Measurements from ENCODE around the gene CIDEC. TPM values are rescaled to one million over a fixed set of nuclear protein-coding genes. Genes with fewer than 3 reads are reported as not detected.

CIDEC gene
- total and polyA plus RNA-seq, 2 of the 8 experiments (the other 6 are each of a cell fraction or from before 2014, with no cell fraction given) = not detected

DNA sequence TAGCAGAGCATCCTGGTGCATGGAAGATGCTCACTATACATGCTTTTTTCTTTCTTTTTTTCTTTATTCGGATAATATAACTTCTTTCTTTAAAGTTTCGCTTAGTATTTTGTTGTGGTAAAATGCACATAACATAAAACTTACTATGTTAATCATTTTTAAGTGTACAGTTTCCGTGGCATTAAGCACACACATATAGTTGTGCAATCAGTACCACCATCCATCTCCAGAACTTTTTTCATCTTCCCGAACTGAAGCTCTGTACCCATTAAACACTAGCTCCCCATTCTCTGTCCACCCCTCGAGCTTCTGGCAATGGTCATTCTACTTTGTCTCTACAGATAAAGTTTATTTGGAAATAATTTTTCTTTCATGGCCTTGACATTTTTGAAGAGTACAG, 9.4 kb upstream of the CIDEC start:
- H3K36me3 ChIP-seq (ENCODE audit: control insufficient read depth in 2 of 4, insufficient read depth in 4 of 4, low read length in 3 of 4) = peaks cover 8 to 16% (median 13%) of the 10 kb centered on the region in 4 experiments; a peak in 7 of 8 replicates
- no peak for FAIRE-seq
- no peak overlapping the region for H3K9ac ChIP-seq (replicated peaks in 1 of 4; ENCODE audit: extremely low read depth in 1 of 4, low read depth in 3 of 4, low read length in 3 of 4)
- 77% methylated on average over 5 of the region's 5 CpGs; no CpG with 5 or more reads in 1 of the 2 experiments for WGBS, 2 experiments (ENCODE audit: extremely low coverage in 1 of 2, insufficient coverage in 1 of 2, insufficient read length in 1 of 2, insufficient replicate concordance in 2 of 2, low coverage in 1 of 2, low lambda C conversion rate in 2 of 2, missing lambda C conversion rate in 1 of 2)
- POLR2A ChIA-PET (ENCODE audit: partially characterized antibody) = interaction anchor here (1.0 to 1.8 kb wide), 5 partner anchors 13 to 80 kb away, joined by 3 to 6 read pairs (median 4); partner anchors contain the start of gene IL17RE
- H3K4me3 ChIP-seq (ENCODE audit: extremely low read depth in 1 of 4, insufficient read depth in 2 of 4, low read depth in 3 of 4, low read length in 4 of 4) = no peak overlapping the region
- no peak overlapping the region for H3K14ac ChIP-seq (ENCODE audit: insufficient read length)
- H3K23me2 ChIP-seq (ENCODE audit: low read depth, low read length) = 0 out of 2 replicates have a peak, but pooled peaks cover 2% of the 10 kb centered on the region
- no peak overlapping the region for H3K27ac ChIP-seq (ENCODE audit: low read depth, low read length)
- no peak overlapping the region for H4K91ac ChIP-seq (replicated peaks; ENCODE audit: insufficient read length, low read length)
- peaks cover 0 to 19% of the 10 kb centered on the region in 2 experiments; a peak in 2 of 4 replicates for H3K79me2 ChIP-seq (ENCODE audit: control insufficient read depth in 1 of 2, insufficient read depth in 2 of 2, low read length in 2 of 2)
- no peak overlapping the region for H2AFZ ChIP-seq (ENCODE audit: low read length)
- no peak overlapping the region for H2BK12ac ChIP-seq (ENCODE audit: low read depth, low read length)
- H3K9me3 ChIP-seq (ENCODE audit: insufficient read depth in 2 of 2, low read depth in 1 of 2, low read length in 1 of 2) = no peaks in the 10 kb centered on the region
- H3K56ac ChIP-seq (replicated peaks; ENCODE audit: insufficient read length, low read depth, low read length) = no peak overlapping the region
- H2BK20ac ChIP-seq (ENCODE audit: low read length) = no peak overlapping the region
- H3K4ac ChIP-seq (replicated peaks; ENCODE audit: insufficient read length, low read depth, low read length) = no peak overlapping the region
- H3K27me3 ChIP-seq (replicated peaks in 1 of 4; ENCODE audit: control insufficient read depth in 3 of 4, extremely low read depth in 1 of 4, insufficient read depth in 3 of 4, low read length in 3 of 4) = no peaks in the 10 kb centered on the region
- H2BK5ac ChIP-seq (ENCODE audit: low read depth, low read length) = no peak overlapping the region
- peaks cover 0 to 2% (median 0%) of the 10 kb centered on the region in 4 experiments; a peak in 1 of 7 replicates for H3K4me1 ChIP-seq (replicated peaks in 1 of 4; ENCODE audit: control insufficient read depth in 3 of 4, insufficient read depth in 4 of 4, low read length in 3 of 4)
- DNase-seq (ENCODE audit: low read depth in 1 of 2, low spot score in 2 of 2) = no peak
- CTCF ChIA-PET (ENCODE audit: partially characterized antibody) = interaction anchor here (0.9 to 2.1 kb wide), 3 partner anchors 13 to 57 kb away, joined by 3 to 10 read pairs (median 3); no protein-coding TSS in a partner anchor
- no peak overlapping the region for H2BK120ac ChIP-seq (replicated peaks; ENCODE audit: low read depth, low read length)
- H3K4me2 ChIP-seq (ENCODE audit: insufficient read depth in 1 of 2, low read depth in 2 of 2, low read length in 2 of 2) = peak overlapping the region in 1 of 2 experiments; percentile 49; a peak in 1 of 4 replicates
- H2AK5ac ChIP-seq (ENCODE audit: low read depth, low read length) = no peak overlapping the region
- no peak overlapping the region for H3K18ac ChIP-seq (ENCODE audit: extremely low read depth, low read length)
- no peak overlapping the region for H2BK15ac ChIP-seq (ENCODE audit: low read length)
- H4K20me1 ChIP-seq (replicated peaks in 1 of 2; ENCODE audit: control insufficient read depth in 1 of 2, insufficient read depth in 2 of 2, low read length in 2 of 2) = peaks cover 1 to 4% of the 10 kb centered on the region in 2 experiments
- H3K23ac ChIP-seq (ENCODE audit: insufficient read length) = no peak overlapping the region
- no peak overlapping the region for H4K5ac ChIP-seq (ENCODE audit: insufficient read length, low read depth, low read length)
- no peaks in the 10 kb centered on the region for H3K79me1 ChIP-seq (ENCODE audit: low read depth, low read length)
- H4K8ac ChIP-seq (ENCODE audit: extremely low read depth, insufficient read depth, low read length) = no peak overlapping the region
- TF ChIP-seq CBX5 (IDR thresholded peaks at IDR 0.05; ENCODE audit: low read depth, low read length) (no peak), EZH2 (IDR thresholded peaks at IDR 0.05; ENCODE audit: low read depth, low read length, severe bottlenecking) (no peak), SIRT6 (IDR thresholded peaks at IDR 0.05; ENCODE audit: low read length) (no peak), SUZ12 (IDR thresholded peaks at IDR 0.05; ENCODE audit: low read length) (no peak), TAF1 (IDR thresholded peaks at IDR 0.05; ENCODE audit: low read depth, low read length) (no peak), CHD1 (IDR thresholded peaks at IDR 0.05; ENCODE audit: low read depth, low read length) (no peak), ZNF274 (IDR thresholded peaks at IDR 0.05; ENCODE audit: borderline replicate concordance, extremely low read depth, low read length) (no peak), BRCA1 (IDR thresholded peaks at IDR 0.05; ENCODE audit: low read depth, low read length) (no peak), POLR2A (IDR thresholded peaks at IDR 0.05; ENCODE audit: control extremely low read depth in 1 of 2, low read depth in 2 of 2, low read length in 2 of 2) (no peak), ASH2L (IDR thresholded peaks at IDR 0.05; ENCODE audit: low read length) (no peak), FOSL1 (IDR thresholded peaks at IDR 0.05; ENCODE audit: insufficient read depth, low read depth, low read length) (no peak), GTF2F1 (IDR thresholded peaks at IDR 0.05; ENCODE audit: borderline replicate concordance, low read depth, low read length) (no peak), SIX5 (IDR thresholded peaks at IDR 0.05; ENCODE audit: low read depth, low read length) (no peak)
- TF ChIP-seq, protein P1, sequence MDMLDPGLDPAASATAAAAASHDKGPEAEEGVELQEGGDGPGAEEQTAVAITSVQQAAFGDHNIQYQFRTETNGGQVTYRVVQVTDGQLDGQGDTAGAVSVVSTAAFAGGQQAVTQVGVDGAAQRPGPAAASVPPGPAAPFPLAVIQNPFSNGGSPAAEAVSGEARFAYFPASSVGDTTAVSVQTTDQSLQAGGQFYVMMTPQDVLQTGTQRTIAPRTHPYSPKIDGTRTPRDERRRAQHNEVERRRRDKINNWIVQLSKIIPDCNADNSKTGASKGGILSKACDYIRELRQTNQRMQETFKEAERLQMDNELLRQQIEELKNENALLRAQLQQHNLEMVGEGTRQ (IDR thresholded peaks at IDR 0.05; ENCODE audit: low read length) = no peak

All from H1 (cell line).